ENCODE measurements around the gene LARP4. TPM values are rescaled to one million over a fixed set of nuclear protein-coding genes. Genes with fewer than 3 reads are reported as not detected.

LARP4 gene
- 10 to 100 TPM; 25.2 to 55.3 (median 38.1) TPM for total RNA-seq

DNA sequence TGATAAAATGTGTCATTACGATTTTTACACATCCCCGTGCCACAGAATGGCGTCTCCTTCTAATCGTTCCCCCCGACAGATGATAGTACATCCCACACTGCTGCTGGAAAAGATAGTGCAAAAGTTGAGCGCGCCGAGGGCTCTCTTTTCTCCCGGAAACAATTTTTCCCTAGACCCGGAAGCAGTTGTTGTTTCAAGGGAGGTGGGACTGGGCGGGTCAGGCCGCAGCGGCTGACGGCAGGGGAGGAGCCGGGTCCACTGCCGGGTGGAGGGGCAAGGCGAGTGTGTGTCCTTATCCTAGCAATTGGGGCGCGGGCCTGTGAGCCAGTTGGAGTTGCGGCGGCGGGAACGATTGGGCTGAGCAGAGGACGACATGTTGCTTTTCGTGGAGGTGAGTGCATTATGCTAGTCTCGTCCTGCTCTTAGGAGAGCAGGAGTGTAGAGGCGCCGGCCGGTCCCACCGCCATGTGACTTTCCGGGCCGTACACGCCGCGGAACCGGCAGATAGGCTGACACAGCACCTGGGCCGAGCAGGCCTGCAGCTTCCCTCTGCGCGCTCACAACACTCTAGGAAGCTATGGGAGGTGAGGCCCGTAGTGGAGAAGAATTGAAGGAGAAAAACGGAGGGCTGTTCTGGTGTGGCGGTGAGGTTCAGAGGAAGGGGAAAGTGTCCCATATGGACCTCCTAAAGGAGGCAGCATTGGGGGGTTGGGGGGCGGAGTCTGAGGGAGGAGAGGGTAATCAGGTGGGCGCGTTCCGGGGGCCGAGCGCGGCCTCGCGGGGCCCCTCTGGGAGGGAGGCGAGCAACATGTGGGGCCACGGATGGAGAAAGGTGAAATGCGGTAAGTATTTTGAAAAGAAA lies at the start of gene LARP4:
LARP4 (plus strand) TSS at position 248 of the 862 bp plus-strand sequence; CDS start at position 374, 126 bp downstream.
- H3K27me3 ChIP-seq, result no peaks in the 10 kb centered on the region
- peak; percentile 89 to 96 (median 94) for DNase-seq
- H3K36me3 ChIP-seq, result no peaks in the 10 kb centered on the region
- peak; percentile 85 to 93 for TF ChIP-seq POLR2A (IDR thresholded peaks at IDR 0.05)
- TF ChIP-seq, protein P1, sequence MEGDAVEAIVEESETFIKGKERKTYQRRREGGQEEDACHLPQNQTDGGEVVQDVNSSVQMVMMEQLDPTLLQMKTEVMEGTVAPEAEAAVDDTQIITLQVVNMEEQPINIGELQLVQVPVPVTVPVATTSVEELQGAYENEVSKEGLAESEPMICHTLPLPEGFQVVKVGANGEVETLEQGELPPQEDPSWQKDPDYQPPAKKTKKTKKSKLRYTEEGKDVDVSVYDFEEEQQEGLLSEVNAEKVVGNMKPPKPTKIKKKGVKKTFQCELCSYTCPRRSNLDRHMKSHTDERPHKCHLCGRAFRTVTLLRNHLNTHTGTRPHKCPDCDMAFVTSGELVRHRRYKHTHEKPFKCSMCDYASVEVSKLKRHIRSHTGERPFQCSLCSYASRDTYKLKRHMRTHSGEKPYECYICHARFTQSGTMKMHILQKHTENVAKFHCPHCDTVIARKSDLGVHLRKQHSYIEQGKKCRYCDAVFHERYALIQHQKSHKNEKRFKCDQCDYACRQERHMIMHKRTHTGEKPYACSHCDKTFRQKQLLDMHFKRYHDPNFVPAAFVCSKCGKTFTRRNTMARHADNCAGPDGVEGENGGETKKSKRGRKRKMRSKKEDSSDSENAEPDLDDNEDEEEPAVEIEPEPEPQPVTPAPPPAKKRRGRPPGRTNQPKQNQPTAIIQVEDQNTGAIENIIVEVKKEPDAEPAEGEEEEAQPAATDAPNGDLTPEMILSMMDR (IDR thresholded peaks at IDR 0.05), result no peak
- H3K9me3 ChIP-seq, result no peaks in the 10 kb centered on the region
- H3K4me1 ChIP-seq, result peaks cover 0 to 15% (median 2%) of the 10 kb centered on the region in 4 donors
- peak within 1 kb of the TSS; percentile 80 to 95 (median 92) for H3K27ac ChIP-seq
- peak within 1 kb of the TSS; percentile 75 to 96 (median 78) for H3K4me3 ChIP-seq

DNA sequence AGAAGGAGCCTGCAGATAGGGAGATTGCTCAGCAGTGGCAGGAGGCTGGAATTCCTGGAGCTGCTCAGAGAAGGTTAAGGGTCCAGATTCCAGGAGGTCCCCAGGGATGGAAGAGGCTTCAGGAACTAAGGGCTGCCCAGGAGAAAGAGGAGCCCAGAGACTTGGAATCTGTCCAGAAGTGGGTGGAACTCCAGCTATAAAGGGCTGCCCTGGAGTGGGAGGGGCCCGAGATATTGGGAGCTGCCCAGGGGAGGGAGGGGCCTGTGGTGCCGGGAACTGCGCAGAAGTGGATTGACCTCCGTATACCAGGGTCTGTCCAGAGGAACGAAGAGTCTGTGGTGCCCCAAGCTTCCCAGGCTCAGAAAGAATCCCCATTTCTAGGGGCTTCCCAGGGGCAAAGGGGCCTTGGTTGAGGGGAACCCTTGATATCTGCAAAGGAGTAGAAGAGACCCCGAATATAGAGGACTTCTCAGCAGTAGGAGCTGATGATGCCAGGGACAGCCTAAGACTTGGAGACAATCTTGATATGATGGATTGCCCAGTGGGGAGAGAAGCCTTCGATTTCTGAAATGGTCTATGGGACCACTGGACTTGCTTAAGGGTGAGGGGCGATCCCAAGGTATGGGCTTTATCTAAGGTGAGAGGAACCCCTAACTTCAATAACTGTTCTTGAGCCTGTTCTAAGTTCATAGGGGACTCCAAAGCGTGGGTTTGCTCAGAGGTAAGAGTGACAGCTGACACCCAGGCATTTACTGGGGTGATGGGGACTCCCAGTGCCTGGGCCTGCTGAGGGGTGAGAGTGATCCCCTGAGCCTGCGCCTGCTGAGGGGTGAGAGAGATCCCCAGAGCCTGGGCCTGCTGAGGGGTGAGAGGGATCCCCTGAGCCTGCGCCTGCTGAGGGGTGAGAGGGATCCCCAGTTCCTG lies 49.3 kb upstream of the LARP4 start:
- Histone ChIP-seq H3K9me3 (no peaks in the 10 kb centered on the region), H3K4me1 (peaks cover 0 to 13% (median 1%) of the 10 kb centered on the region in 4 donors), H3K27me3 (no peaks in the 10 kb centered on the region), H3K27ac (no peak overlapping the region), H3K36me3 (no peaks in the 10 kb centered on the region), H3K4me3 (no peak overlapping the region)
- no peak for DNase-seq
- TF ChIP-seq, protein P1 (IDR thresholded peaks at IDR 0.05), result no peak
- no peak for TF ChIP-seq POLR2A (IDR thresholded peaks at IDR 0.05)

DNA sequence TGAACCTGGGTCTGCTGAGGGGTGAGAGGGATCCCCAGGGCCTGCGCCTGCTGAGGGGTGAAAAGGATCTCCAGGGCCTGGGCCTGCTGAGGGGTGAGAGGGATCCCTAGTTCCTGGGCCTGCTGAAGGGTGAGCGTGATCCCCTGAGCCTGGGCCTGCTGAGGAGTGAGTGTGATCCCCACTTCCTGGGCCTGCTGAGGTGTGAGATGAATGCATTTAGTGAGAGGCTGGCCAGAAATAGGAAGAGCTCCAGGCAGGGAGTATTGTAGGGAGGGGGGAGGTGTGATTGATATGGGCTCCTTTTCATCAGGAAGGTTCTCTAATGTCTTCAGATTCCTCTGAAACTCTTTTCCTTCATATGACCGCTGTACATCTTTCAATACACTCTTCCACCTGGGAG lies 47.3 kb upstream of the LARP4 start:
- TF ChIP-seq, protein P1 (IDR thresholded peaks at IDR 0.05), result no peak
- TF ChIP-seq POLR2A (IDR thresholded peaks at IDR 0.05), result no peak
- Histone ChIP-seq H3K27ac (no peak overlapping the region), H3K36me3 (no peaks in the 10 kb centered on the region), H3K4me3 (no peak overlapping the region), H3K9me3 (no peaks in the 10 kb centered on the region), H3K4me1 (peaks cover 0 to 13% (median 1%) of the 10 kb centered on the region in 4 donors), H3K27me3 (no peaks in the 10 kb centered on the region)
- no peak for DNase-seq

DNA sequence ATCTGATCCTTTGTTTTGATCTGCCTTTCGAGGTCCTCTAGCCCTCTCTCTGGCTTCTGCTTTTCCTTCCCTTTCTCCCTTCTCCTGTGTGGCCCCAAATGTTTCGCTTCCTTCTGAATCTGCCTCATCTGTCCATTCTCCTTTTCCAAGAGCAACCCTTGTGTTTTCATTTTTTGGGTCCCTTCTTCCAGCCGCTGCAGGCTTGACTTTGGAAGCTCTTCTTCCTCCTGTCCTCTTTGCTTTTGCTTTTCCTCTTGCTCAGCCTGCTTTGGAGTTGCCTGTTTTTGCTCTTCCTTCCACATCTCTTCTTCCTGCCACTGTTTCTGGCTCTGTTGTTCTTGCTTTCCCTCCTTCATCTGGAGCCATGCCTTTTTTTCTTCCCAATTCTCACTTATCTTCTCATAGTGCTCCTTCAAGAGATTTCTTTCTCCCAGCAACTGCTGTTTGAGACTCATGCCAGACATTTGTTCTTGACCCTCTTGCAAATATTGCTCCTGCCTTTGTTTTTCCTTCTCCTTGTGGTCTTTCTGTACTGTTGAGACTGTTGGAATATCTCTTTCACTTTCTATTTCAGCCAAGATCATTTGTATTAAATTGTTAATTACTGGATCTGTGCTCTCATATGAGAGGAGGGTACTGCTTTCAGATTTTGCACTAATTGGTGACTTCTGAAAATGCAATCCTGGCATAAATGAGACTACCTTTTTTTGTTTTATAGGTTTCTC lies 46.7 kb upstream of the LARP4 start:
- DNase-seq, result no peak
- Histone ChIP-seq H3K27ac (peak overlapping the region in 1 of 4 donors; percentile 10), H3K4me3 (no peak overlapping the region)

More for the DNA sequence above, 46.7 kb upstream of the LARP4 start:
- Histone ChIP-seq H3K9me3 (no peaks in the 10 kb centered on the region), H3K36me3 (no peaks in the 10 kb centered on the region), H3K27me3 (no peaks in the 10 kb centered on the region), H3K4me1 (peaks cover 0 to 13% (median 1%) of the 10 kb centered on the region in 4 donors)
- TF ChIP-seq, protein P1 (IDR thresholded peaks at IDR 0.05), result peak in 2 of 6 experiments; percentile 5 to 8
- TF ChIP-seq POLR2A (IDR thresholded peaks at IDR 0.05), result no peak

Measured in Peyer's patch (tissue), 4 donors.